Measurements from ENCODE around the gene AKAP8.

Gene AKAP8

GRCh38 chr19:15331419-15332310 is 47.9 kb downstream of the AKAP8 start:
- TF ChIP-seq GATA2 (IDR thresholded peaks at IDR 0.05; ENCODE audit: low read depth, low read length) (no peak), GATA3 (IDR thresholded peaks at IDR 0.05; ENCODE audit: low read depth, low read length) (no peak)

- TF ChIP-seq GATA3 (IDR thresholded peaks at IDR 0.05; ENCODE audit: low read depth, low read length), result no peak
- no peak for TF ChIP-seq GATA2 (IDR thresholded peaks at IDR 0.05; ENCODE audit: low read depth, low read length)
Observed at GRCh38 chr19:15330801-15331418, 48.7 kb downstream of the AKAP8 start.

GRCh38 chr19:15328312-15328711 is 51.3 kb downstream of the AKAP8 start:
- TF ChIP-seq GATA3 (IDR thresholded peaks at IDR 0.05; ENCODE audit: low read depth, low read length) (no peak), GATA2 (IDR thresholded peaks at IDR 0.05; ENCODE audit: low read depth, low read length) (no peak)

GRCh38 chr19:15324791-15325519 is 54.6 kb downstream of the AKAP8 start:
- TF ChIP-seq GATA2 (IDR thresholded peaks at IDR 0.05; ENCODE audit: low read depth, low read length) (no peak), GATA3 (IDR thresholded peaks at IDR 0.05; ENCODE audit: low read depth, low read length) (no peak)

GRCh38 chr19:15323496-15324235 is 55.9 kb downstream of the AKAP8 start:
- TF ChIP-seq GATA2 (IDR thresholded peaks at IDR 0.05; ENCODE audit: low read depth, low read length), result no peak
- TF ChIP-seq GATA3 (IDR thresholded peaks at IDR 0.05; ENCODE audit: low read depth, low read length), result no peak

- TF ChIP-seq GATA3 (IDR thresholded peaks at IDR 0.05; ENCODE audit: low read depth, low read length), result no peak
- TF ChIP-seq GATA2 (IDR thresholded peaks at IDR 0.05; ENCODE audit: low read depth, low read length), result no peak
Observed at GRCh38 chr19:15321739-15322138, 57.8 kb downstream of the AKAP8 start.

GRCh38 chr19:15320116-15320515 is 59.5 kb downstream of the AKAP8 start:
- no peak for TF ChIP-seq GATA2 (IDR thresholded peaks at IDR 0.05; ENCODE audit: low read depth, low read length)
- no peak for TF ChIP-seq GATA3 (IDR thresholded peaks at IDR 0.05; ENCODE audit: low read depth, low read length)

GRCh38 chr19:15318241-15318691 is 61.3 kb downstream of the AKAP8 start:
- no peak for TF ChIP-seq GATA2 (IDR thresholded peaks at IDR 0.05; ENCODE audit: low read depth, low read length)
- no peak for TF ChIP-seq GATA3 (IDR thresholded peaks at IDR 0.05; ENCODE audit: low read depth, low read length)

GRCh38 chr19:15317392-15318071 is 62.1 kb downstream of the AKAP8 start:
- no peak for TF ChIP-seq GATA2 (IDR thresholded peaks at IDR 0.05; ENCODE audit: low read depth, low read length)
- no peak for TF ChIP-seq GATA3 (IDR thresholded peaks at IDR 0.05; ENCODE audit: low read depth, low read length)

- TF ChIP-seq GATA2 (IDR thresholded peaks at IDR 0.05; ENCODE audit: low read depth, low read length) (no peak), GATA3 (IDR thresholded peaks at IDR 0.05; ENCODE audit: low read depth, low read length) (no peak)
Observed at GRCh38 chr19:15316498-15316897, 63.1 kb downstream of the AKAP8 start.

GRCh38 chr19:15315101-15315500 is 64.5 kb downstream of the AKAP8 start:
- TF ChIP-seq GATA2 (IDR thresholded peaks at IDR 0.05; ENCODE audit: low read depth, low read length) (no peak), GATA3 (IDR thresholded peaks at IDR 0.05; ENCODE audit: low read depth, low read length) (no peak)

- no peak for TF ChIP-seq GATA3 (IDR thresholded peaks at IDR 0.05; ENCODE audit: low read depth, low read length)
- no peak for TF ChIP-seq GATA2 (IDR thresholded peaks at IDR 0.05; ENCODE audit: low read depth, low read length)
Observed at GRCh38 chr19:15313649-15314279, 65.8 kb downstream of the AKAP8 start.

GRCh38 chr19:15307169-15307568 is 72.4 kb downstream of the AKAP8 start:
- no peak for TF ChIP-seq GATA2 (IDR thresholded peaks at IDR 0.05; ENCODE audit: low read depth, low read length)
- TF ChIP-seq GATA3 (IDR thresholded peaks at IDR 0.05; ENCODE audit: low read depth, low read length), result no peak

Measured in SH-SY5Y (cell line).